ENCODE measurements around the gene MTMR3.

DNA sequence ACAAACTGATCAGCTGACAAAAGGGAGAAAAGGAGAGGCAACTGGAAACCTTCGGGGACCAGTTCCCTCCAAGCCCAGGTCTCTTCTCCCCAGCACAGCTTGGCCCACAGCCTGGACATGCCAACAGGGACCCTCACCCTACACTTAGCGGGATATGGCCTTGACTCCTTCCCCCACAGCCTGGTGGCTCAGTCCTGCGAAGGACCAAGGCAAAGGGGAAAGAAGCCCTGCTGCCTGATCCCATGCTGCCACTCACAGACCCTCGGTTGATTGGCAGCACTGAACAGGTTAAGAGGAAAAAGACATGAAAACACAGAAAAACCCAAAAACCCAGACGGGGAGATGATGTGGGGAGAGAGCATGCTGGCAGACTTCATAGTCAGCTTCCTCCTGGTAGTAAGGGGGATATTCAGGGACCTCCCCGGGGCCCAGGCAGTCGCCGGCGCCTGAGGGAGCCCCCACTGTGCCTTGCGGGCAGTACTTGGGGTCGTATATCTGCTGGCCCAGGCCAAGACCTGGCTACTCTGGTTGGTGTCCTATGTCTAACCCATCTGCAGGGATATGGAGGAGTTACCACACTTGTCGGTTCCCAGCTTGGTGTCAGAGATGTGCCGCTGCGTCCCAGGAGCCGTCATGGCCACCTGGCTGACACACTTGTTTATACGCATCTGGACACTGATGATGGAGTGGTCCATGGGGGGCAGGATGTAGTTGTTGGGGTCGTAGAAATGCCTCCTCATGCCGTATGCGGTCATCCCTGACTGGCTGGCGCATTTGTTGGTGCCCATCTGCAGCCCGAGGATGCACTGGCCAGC, 163.1 kb downstream of the MTMR3 start:
- TF ChIP-seq, protein P1, sequence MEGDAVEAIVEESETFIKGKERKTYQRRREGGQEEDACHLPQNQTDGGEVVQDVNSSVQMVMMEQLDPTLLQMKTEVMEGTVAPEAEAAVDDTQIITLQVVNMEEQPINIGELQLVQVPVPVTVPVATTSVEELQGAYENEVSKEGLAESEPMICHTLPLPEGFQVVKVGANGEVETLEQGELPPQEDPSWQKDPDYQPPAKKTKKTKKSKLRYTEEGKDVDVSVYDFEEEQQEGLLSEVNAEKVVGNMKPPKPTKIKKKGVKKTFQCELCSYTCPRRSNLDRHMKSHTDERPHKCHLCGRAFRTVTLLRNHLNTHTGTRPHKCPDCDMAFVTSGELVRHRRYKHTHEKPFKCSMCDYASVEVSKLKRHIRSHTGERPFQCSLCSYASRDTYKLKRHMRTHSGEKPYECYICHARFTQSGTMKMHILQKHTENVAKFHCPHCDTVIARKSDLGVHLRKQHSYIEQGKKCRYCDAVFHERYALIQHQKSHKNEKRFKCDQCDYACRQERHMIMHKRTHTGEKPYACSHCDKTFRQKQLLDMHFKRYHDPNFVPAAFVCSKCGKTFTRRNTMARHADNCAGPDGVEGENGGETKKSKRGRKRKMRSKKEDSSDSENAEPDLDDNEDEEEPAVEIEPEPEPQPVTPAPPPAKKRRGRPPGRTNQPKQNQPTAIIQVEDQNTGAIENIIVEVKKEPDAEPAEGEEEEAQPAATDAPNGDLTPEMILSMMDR (IDR thresholded peaks at IDR 0.05), result no peak
- TF ChIP-seq EZH2 (IDR thresholded peaks at IDR 0.05) (no peak), EZH2phosphoT487 (IDR thresholded peaks at IDR 0.05) (no peak)

Measured in neural progenitor cell (in vitro differentiated cells).